ENCODE data around the gene GRK2.
"Not testable (repeated sequence)": the region's sequence is repeated elsewhere in the genome, so short reads cannot be mapped to it uniquely, and the experiment has no call there.

Gene GRK2

GRCh38 chr11:67266449-67267187 is at the start of gene GRK2:
Gene GRK2 (plus strand): TSS chr11:67266473. CDS start chr11:67266700, 227 bp downstream.
- DNase-seq: peak; percentile 43

DNA sequence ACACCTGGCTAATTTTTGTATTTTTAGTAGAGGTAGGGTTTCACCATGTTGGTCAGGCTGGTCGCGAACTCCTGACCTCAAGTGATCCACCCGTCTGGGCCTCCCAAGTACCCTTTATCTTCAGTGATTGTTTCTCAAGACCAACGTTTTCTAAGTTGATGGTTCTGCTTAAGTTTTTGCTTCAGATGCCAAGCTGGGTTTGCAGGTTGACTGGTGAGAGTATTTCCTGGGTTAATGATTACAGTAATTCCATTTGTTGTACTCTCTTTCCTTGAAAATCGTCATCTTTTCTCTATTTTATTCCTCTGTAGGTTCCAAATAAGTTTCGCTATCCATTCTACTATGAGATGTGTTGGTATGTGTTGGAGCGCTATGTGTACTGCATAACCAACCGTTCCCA is 38.5 kb upstream of the GRK2 start:
- DNase-seq: no peak

DNA sequence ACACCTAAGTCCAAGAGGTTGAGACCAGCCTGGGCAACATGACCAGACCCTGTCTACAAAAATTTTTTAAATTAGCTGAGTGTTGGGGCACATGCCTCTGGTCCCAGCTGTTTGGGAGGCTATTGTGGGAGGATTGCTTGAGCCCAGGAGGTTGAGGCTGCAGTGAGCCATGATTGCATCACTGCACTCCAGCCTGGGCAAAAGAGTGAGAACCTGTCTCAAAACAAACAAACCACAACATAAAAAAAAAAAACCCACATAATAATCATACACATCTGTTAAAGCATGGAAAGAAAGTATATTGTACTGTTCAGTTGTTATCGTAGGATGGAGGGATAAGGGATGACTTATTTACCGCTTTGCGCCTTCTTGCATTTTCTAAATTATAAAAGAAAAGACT is 35.9 kb upstream of the GRK2 start:
- DNase-seq: no peak

DNA sequence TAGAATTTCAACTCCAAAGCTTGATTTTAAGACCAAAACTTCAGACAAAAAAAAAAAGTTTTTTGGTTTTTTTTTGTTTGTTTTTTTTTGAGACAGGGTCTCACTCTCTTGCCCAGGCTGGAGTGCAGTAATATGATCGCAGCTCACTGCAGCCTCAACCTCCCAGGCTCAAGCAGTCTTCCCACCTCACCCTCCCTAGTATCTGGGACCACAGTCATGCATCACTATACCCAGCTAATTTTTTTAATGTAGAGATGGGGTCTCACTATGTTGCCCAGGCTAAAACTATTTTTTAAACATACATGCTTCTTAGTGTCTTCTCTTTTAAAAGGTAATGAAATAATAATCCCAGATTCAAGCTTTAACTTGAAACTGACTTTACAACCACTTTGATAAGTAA is 35.4 kb upstream of the GRK2 start:
- no peak for DNase-seq

DNA sequence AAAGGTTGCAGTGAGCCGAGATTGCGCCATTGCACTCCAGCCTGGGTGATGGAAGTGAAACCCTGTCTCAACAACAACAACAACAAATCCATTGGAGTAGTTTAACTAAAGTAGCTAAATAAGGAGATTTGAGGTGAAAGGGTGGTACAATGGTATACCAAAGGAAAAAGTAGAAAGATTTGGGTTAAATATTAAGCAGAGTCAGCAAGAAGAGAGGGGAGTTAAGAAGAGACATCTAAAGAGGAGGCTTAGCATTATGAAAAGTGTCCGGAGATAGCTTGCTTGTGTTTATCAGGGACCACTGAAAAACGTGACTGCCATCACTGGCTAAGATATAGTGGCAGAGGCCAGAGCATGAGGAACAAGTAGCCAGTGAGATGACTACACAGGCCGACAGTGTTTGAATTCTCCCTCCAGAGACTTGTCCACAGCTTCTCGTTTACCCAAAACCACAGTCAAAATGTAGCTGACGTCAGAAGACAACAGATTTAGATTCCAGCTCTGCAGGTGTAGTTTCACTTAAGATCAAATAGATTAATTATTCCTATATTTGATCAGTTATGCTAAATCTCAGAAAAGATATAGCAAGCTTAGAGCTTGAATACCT is 32.6 kb upstream of the GRK2 start:
- DNase-seq: no peak

DNA sequence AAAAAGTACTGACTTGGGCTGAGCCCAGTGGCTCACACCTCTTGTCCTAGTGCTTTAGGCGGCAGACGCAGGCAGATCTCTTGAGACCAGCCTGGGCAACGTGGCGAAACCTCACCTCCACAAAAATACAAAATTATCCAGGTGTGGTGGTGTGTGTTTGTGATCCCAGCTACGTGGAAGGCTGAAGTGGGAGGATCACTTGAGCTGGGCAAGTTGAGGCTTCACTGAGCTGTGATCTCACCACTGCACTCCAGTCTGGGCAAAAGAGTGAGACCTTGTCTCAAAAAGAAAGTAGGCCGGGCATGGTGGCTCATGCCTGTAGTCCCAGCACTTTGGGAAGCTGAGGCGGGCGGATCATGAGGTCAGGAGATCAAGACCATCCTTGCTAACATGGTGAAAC is 31.7 kb upstream of the GRK2 start:
- not testable (repeated sequence) for DNase-seq

GRCh38 chr11:67237574-67237973 is 28.7 kb upstream of the GRK2 start:
- no peak for DNase-seq

- DNase-seq: peak; percentile 81
Observed at GRCh38 chr11:67238894-67239782, 27.1 kb upstream of the GRK2 start.

DNA sequence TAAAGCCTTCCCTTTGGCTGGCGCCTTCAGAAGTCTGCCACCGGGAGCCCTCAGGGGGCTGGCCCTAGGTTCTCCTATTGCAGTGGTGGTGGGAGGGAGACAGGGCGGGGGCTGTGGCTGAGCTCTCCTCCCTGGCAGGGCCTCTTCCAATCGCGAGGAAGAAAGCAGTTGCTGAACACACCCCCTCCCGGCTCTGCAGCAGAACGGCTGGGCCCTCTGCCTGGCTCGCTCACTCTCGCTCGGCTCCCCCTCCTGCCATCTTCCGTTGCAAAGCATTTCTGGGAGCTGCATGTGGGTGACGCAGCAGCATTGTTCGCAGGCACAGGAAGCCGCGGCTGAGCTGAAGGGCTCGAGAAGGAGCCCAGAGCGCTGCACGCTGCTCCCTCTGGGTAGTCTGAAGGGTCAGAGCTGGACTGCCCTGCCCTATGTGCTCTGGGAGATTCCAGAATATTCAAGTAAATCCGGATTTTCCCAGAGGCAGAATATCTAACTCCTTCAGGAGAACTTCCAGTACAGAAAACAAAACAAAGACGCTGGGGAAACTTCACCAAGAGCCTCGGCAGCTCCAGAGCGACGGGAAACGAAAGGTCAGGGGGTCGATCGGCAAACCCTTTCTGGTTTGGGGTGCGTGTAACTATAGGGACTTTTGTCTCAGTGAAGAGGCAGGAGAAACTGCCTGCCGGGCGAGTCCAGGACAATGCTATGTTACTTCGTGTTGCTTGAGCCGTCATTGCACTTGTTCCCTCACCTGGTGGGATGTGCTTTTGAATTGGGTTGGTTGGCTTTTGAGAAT is 26.3 kb upstream of the GRK2 start:
- peak; percentile 100 for DNase-seq

GRCh38 chr11:67240576-67241389 is 25.5 kb upstream of the GRK2 start:
- DNase-seq: peak; percentile 70

GRCh38 chr11:67242548-67242947 is 23.7 kb upstream of the GRK2 start:
- DNase-seq: no peak

GRCh38 chr11:67243051-67243450 is 23.2 kb upstream of the GRK2 start:
- DNase-seq: no peak

DNA sequence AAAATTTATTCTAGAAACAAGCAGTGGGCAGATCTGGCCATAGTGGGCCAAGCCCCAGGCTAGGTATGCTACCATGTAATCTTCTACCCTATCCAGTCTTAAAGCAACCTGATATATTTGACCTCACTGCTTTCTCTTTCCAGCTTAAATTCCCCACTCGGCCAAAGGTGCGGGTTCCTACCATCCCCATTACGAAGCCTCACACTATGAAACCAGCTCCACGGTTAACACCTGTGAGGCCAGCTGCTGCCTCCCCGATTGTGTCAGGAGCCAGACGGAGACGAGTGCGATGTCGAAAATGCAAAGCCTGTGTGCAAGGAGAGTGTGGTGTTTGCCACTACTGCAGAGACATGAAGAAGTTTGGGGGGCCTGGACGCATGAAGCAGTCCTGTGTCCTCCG is 21.2 kb upstream of the GRK2 start:
- DNase-seq: no peak

DNA sequence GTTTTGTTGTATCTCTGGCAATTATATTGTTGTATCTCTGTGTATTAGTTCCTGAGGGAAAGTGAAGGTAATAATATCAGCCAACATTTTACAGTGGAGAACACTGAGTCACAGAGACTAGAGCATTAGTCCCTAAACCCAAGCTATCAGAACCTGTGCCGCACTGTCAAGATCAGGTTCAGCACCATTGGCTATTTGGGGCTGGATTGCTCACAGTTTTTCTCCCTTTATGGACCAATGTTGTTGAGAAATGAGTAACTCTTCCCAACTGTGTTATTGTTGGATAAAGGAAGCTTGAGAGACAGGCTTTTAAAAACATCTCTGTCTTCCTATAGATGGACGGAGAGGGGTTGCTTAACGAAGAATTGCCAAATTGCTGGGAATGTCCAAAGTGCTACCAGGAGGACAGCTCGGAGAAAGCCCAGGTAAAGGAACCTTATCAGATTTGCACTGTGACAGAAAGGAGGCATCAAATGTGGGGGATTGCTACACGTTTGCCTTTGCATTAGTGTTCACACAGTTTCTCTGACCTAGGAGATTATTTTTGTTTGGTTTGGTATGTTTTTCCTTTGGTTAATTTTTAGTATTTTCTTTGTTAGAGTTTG is 18.2 kb upstream of the GRK2 start:
- DNase-seq: no peak

DNA sequence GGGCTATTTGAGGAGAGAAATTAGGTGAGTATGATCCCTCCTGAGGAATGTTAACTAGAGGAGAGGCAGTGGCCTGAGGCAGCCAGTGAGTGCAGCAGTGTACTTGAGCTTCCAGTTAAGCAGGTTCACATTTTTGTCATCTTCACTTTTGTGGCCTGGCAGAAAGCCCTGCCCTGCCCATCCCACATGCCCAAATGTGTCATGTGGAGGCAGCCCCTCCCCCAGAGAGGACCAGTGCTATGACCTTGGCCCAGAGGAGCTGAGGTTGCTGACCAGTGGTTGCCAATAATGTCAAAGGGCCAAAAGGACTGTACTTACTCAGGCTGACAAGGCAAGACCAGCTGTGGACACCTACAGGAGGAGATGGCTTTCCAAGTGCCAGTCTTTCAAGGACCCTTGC is 17.6 kb upstream of the GRK2 start:
- no peak for DNase-seq

DNA sequence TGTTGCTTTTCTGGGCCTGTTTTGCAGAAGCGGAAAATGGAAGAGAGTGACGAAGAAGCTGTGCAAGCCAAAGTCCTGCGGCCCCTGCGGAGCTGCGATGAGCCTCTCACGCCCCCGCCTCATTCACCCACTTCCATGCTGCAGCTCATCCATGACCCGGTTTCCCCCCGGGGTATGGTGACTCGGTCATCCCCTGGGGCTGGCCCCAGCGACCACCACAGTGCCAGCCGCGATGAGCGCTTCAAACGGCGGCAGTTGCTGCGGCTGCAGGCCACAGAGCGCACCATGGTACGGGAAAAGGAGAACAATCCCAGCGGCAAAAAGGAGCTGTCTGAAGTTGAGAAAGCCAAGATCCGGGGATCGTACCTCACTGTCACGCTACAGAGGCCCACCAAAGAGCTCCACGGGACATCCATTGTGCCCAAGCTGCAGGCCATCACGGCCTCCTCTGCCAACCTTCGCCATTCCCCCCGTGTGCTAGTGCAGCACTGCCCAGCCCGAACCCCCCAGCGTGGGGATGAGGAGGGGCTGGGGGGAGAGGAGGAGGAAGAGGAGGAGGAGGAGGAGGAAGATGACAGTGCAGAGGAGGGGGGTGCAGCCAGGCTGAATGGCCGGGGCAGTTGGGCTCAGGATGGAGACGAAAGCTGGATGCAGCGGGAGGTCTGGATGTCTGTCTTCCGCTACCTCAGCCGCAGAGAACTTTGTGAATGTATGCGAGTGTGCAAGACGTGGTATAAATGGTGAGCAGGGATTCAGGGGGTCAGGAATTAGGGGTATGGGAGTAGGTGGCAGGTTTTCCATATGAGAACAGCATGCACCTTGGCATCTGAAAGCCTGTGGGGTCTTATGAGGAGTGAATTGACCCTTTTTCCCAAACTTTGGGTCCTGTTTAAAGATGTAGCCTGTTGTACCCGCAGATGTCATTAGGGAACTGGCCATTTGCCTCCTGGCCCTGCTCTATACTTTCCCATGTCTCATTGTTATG is 15.9 kb upstream of the GRK2 start:
- no peak for DNase-seq

GRCh38 chr11:67251841-67252240 is 14.4 kb upstream of the GRK2 start:
- no peak for DNase-seq

DNA sequence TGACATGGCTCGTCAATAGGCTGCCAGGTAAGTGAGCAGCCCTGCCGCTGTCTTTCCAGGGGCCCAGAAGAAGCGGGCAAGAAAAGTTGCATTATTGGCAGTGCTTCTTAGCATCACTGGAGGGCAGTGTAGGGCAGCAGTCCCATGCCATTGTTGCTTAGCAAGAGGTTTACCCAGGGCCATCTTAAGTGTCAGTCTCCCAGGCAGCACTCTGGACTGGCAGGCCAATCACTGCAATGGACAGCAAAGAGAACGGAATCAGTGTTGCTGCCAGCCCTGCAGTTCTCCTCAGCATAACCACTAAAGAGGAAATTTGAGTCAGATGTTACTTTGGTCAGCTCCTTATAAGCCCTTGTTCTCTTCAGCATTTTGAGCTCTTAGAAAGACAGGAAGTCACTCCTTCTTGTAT is 13.4 kb upstream of the GRK2 start:
- DNase-seq: no peak

GRCh38 chr11:67253872-67254624 is 12.2 kb upstream of the GRK2 start:
- DNase-seq: no peak

GRCh38 chr11:67254798-67255197 is 11.5 kb upstream of the GRK2 start:
- no peak for DNase-seq

Data from NCI-H510A treated with DMSO at 0.1 percent for 48 hours (cell line).